Stromal cell of bone marrow (primary cell): Measurements from ENCODE around the gene CPN2.

Experiments
- DNase-seq: peaks from one replicate; pipeline ENCODE4 v3.0.0-alpha.2; 2012; ENCODE audit warnings: low read depth

CPN2 gene

GRCh38 chr3:194381460-194381875, 30.3 kb upstream of the CPN2 start:
- DNase-seq = no peak

- DNase-seq = no peak
Measured at GRCh38 chr3:194380326-194380725, 29.2 kb upstream of the CPN2 start.

GRCh38 chr3:194379651-194380050, 28.5 kb upstream of the CPN2 start:
- no peak for DNase-seq

- DNase-seq = no peak
Measured at GRCh38 chr3:194379231-194379630, 28.1 kb upstream of the CPN2 start.

GRCh38 chr3:194377708-194378107, 26.6 kb upstream of the CPN2 start:
- DNase-seq = no peak

- DNase-seq = no peak
Measured at GRCh38 chr3:194376241-194376560, 25.1 kb upstream of the CPN2 start.

GRCh38 chr3:194375473-194376240, 24.5 kb upstream of the CPN2 start:
- no peak for DNase-seq

- DNase-seq = no peak
Measured at GRCh38 chr3:194374935-194375334, 23.8 kb upstream of the CPN2 start.

GRCh38 chr3:194373899-194374298, 22.8 kb upstream of the CPN2 start:
- DNase-seq = no peak

GRCh38 chr3:194373028-194373427, 21.9 kb upstream of the CPN2 start:
- DNase-seq = no peak

GRCh38 chr3:194370753-194371152, 19.6 kb upstream of the CPN2 start:
- DNase-seq = no peak

GRCh38 chr3:194369522-194370279, 18.6 kb upstream of the CPN2 start, which contains the start of gene LRRC15:
LRRC15 (minus strand) TSS chr3:194369743; CDS start chr3:194361043, 8,700 bp downstream.
- DNase-seq = peak; percentile 30

GRCh38 chr3:194368918-194369317, 17.8 kb upstream of the CPN2 start:
- DNase-seq = no peak

- peak; percentile 78 for DNase-seq
Measured at GRCh38 chr3:194367992-194368841, 17.1 kb upstream of the CPN2 start.

- no peak for DNase-seq
Measured at GRCh38 chr3:194365978-194366490, 14.9 kb upstream of the CPN2 start.

GRCh38 chr3:194365526-194365925, 14.4 kb upstream of the CPN2 start:
- DNase-seq = no peak

- peak; percentile 57 for DNase-seq
Measured at GRCh38 chr3:194364652-194365434, 13.7 kb upstream of the CPN2 start.

- DNase-seq = no peak
Measured at GRCh38 chr3:194364314-194364651, 13.2 kb upstream of the CPN2 start.

- DNase-seq = no peak
Measured at GRCh38 chr3:194360568-194360967, 9.4 kb upstream of the CPN2 start.

- no peak for DNase-seq
Measured at GRCh38 chr3:194357681-194358080, 6.6 kb upstream of the CPN2 start.

- DNase-seq = no peak
Measured at GRCh38 chr3:194355379-194355778, 4.3 kb upstream of the CPN2 start.

GRCh38 chr3:194354315-194354714, 3.2 kb upstream of the CPN2 start:
- DNase-seq = no peak
